ENCODE results near the gene OR6A2. TPM values are rescaled to one million over a fixed set of nuclear protein-coding genes. Genes with fewer than 3 reads are reported as not detected.
"Not testable (repeated sequence)": the region's sequence is repeated elsewhere in the genome, so short reads cannot be mapped to it uniquely, and the experiment has no call there.

Gene OR6A2
- 0.35 TPM for total RNA-seq
- long read RNA-seq, result 0 reads

DNA sequence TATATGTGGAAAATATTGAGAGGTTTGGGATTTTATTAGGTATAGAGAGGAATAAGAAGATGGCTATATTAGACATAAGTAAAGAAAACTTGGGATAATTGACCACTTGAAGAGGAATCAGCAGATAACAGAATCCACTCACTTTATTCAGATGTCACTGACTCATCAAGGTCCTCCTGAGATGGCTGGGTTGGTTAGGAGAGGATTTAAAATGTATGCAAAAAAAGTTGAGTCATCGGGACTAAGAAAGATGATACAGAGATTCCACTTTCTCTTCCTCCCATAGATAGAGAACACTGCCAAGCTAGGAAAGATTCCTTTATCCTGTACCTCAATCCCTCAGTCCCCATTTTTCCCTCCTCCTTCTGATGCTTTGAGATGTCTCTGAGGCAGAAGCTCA is at the start of gene OR6A2:
OR6A2 (minus strand) TSS at position 288 of the 400 bp plus-strand sequence. CDS start 3,981 bp downstream, outside the sequence.
- no peak for DNase-seq (ENCODE audit: low spot score)

DNA sequence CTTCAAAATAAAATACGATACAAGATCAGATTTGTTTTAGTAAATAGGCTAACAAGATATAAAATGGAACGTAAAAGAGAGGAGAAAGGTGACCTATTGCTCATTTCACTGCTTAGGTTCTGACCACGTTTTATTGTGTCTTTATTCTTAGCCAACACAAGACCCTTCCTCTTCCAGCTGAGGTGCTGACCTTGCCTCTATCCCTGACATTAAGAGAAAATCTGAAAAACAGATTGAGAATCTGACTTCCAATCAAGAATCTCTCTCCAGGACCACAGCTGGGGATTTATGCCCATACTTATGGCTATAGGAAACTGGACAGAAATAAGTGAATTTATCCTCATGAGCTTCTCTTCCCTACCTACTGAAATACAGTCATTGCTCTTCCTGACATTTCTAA is 45.9 kb upstream of the OR6A2 start, which contains the start of gene OR10A5:
OR10A5 (plus strand) TSS at position 301 of the 400 bp plus-strand sequence; CDS start at position 301, 0 bp downstream.
- DNase-seq (ENCODE audit: low spot score), result no peak

DNA sequence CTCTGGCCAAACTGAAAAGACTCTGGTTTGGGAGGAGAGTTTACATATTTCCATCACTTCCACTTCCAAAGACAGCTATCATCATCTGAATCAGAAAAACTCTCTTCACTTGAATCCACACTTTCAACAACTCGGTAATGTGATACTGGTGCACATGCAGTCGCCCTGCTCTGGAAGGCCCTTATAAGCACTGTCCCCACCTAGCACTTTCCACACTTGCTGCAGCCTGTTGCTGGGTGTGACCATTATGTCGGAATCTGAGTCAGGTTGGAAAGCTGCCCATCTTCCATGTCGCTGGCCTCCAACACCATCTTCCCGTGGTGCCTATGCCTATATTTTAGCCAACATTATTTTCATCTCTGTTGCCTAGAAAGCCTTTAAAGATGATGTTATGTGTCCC is 44.9 kb upstream of the OR6A2 start:
- no peak for DNase-seq (ENCODE audit: low spot score)

DNA sequence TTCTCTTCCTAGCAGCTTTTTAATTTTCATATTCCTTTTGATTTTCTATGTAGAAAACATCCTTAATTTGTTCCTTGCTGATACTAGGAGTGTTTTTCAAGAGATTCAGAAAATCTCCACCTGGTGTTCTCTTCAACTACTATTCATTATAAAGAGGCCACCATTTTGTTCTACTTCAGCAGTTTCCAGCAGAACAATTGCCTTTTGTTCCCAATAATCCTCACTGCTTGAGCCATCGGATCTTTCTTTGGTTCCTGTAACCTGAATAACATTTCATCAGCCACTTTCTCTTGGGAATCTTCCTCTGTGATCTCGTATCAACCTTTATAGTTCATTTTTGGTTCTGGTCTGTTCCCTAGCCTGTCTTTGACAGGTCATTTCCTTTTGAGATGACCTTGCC is 44.2 kb upstream of the OR6A2 start:
- DNase-seq (ENCODE audit: low spot score), result no peak

DNA sequence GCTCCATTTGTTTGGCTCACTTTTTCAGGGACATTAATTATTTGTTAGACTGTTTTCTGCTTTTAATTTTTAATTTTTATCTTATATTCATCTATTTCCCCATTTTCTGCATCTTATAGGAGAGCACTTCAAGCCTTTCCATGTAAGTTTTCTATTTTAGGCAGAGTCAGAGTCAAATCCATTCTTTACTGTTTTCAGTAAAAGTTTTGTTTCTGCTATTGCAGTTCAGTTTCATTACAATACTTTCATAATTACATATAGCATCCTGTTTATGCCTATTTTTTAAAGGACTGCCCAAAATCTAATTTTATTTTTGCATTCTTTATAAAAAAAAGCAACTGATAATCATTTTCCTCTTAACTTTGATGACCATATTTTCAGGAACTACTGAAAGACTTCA is 42.2 kb upstream of the OR6A2 start:
- no peak for DNase-seq (ENCODE audit: low spot score)

DNA sequence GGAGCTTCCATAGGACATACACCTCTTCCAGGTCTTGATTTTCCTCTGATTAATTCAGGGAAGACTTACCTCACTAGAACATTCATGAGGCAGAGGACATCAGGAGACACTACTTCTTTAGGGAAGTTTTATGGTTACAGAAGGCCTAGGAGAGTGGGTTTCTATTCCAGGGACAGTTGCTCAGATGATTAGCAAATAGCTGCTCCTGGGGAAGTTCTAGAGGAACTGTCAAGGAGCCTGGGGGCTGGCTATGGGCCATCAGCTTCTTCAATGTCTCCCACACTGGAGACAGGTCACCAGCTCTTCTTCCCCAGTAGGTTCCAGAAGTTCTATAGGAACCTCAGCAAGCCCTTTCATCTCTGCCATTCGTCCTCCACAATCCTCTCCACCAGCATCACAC is 34.5 kb upstream of the OR6A2 start:
- DNase-seq (ENCODE audit: low spot score), result no peak

DNA sequence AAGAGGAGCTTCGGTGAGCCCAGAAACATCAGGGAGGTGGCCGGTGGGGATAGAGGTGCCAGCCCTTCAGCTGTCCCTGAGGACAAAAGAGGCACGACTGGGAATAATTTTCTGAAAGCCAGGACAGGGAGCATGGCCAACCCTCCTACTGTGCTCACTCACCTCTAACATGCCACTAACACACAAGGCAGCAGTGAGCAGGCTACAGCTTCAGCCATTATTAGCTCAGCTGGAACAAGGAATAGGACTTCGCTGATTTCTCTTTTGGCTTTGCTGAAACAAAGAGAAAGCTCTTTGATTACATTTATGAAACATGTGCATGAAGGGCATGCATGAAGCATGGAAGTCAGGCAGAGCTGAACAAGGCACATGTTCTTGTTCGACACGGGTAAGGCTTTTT is 33.9 kb upstream of the OR6A2 start:
- DNase-seq (ENCODE audit: low spot score), result no peak

DNA sequence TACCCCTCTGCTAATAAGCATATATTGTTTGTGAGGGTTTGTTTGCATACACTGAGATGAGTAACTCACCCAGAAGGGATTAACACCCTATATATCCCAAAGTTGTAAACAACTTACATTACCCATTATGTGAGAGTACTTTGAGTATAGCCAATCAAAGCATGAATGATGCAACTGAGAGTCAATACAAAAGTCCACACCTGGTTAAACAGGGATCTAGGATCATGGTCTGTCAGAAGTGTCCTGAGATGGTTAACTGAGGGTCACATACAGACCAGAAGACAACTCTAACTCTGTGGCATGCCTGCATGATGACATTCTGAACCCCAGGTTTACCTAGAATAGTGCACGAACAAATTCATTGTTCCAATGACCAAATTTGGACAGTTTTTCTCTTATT is 28.6 kb upstream of the OR6A2 start:
- DNase-seq (ENCODE audit: low spot score), result no peak

DNA sequence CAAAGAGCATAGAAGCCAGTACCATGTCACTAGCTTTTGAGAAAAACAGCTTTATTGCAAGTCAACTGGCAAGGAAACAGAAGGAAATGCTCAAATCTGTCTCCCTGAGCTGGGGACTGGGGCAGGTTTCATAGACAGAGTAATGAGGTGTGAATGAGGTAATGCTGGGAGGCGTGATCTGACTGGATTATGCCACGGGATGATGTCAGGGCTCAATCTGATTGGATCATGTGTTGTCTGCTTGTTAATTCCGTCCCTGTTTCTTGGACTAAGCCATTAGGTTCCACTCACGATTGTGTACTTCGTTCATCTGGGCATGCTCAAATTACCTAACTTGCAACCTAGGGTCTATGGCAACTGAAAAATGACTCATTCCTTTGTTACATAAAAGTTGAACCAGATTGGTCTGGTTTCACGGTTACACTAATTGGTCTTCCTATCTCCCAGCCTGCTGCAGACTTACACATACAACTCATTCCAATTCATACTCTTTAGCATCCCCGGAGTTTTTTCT is 25.8 kb upstream of the OR6A2 start:
- no peak for DNase-seq (ENCODE audit: low spot score)

DNA sequence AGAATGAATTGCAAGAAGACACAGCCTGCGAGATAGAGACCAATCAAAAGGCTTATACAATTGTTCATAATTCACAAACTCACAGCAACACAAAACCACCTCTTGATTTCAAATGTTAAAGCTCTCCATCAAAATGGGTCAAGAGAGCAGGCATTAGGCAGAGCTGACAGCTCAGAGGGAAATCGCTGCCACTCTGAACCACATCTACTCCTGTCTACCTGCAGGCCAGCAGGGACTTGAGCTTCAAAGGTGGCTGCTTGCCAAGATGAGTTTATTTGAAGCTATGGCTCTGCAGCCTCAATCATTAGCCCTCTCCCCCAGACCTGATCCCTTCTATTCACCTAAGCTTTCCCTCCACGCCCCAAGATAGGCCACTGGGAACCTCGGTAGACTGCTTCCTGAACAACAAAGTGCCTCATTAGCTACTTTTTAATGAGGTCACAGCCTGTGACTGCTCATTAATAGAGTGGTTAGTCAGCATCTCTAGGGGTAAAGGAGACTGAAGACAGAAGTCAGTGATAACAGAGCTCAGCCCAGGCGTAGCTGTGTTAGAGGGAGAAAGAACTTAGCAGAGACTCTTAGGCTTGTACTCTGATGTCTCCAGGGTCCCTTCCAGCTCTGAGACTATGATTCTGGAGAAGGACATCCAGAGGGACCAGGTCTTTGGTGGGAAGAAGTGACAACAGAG is 24.8 kb upstream of the OR6A2 start:
- no peak for DNase-seq (ENCODE audit: low spot score)

DNA sequence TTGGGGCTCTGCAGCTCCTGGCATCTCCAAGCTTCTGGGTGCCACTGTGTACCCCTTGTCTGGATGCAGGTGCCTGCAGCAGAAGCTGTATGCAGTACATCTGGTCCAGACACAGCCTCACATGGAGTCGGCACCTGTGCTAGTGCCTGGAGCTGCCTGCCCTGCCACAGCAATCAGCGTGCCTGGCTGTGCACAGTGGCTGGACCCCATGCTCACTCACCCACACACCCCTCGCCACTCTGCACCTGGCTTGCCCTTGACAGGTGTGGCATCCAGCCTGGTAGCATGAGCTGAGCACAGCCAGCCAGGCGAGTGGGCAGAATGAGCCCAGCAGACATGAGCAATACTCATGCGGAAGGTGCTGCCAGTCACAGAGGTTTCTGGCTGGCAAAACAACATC is 19.5 kb upstream of the OR6A2 start:
- DNase-seq (ENCODE audit: low spot score), result no peak

DNA sequence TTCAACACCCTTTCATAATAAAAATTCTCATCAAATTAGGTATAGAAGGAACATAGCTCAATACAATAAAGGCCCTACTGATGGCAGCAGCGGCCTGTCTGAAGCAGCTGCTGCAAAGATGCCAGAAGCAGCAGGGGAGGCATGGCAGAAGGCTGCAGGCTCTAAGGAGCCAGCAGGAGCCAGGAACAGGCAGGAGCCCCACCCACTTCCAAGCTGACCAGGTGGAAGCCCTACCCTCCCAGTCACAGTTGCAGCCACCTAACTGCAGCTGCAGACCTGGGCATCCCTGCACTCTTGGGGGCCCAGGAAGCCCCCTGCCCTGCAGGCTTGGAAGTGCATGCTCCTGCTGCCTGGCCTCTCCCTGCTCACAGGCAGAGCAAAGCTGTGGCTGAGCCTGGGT is 18.2 kb upstream of the OR6A2 start:
- no peak for DNase-seq (ENCODE audit: low spot score)

DNA sequence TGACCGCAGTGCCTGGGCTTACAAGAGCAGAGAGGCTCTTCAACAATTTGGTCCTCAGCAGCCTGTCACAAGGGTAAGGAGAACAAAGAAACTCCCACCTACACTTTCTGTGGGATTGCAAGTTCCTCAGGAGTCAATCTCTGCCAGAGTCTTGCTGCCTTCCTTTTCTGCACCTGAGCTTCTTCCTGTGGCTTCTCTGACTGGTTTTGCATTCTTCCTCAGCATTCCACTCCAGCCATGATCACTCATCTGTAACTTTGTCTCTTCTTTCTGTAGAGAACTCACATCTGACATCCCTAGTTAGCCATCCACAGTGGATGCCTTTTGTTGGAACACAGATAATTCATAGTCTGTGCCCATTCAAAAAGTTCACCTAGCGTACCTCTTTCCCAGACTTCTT is 14.2 kb upstream of the OR6A2 start:
- no peak for DNase-seq (ENCODE audit: low spot score)

DNA sequence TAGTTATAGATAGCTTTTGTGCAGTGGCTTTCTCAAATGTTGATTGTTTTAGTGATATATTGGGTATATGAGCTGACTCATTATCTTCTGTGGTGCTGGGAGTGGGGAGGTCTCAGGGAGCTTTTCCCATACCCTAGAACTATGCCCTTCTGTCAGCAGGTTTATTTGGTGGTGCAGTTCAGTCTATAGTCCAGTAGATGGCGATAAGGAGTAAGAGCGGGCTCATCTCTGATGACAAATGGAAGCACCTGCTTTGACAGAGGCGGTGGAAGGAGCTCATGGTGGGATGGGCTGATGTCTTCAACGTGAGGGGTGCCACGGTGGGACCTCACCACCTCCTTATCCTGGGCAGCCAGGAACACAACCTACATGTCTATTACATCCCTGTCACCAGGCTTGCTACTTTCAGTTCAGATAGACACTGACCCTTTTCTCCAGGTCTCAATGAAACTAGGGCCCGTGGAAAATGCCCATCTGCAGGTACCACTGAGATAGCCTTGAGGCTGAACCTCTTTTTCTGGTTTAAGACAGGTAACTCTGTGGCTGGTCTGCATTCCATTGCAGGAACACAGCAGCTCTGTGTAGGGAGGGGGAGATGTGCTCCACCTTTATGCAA is 13.0 kb upstream of the OR6A2 start:
- no peak for DNase-seq (ENCODE audit: low spot score)

DNA sequence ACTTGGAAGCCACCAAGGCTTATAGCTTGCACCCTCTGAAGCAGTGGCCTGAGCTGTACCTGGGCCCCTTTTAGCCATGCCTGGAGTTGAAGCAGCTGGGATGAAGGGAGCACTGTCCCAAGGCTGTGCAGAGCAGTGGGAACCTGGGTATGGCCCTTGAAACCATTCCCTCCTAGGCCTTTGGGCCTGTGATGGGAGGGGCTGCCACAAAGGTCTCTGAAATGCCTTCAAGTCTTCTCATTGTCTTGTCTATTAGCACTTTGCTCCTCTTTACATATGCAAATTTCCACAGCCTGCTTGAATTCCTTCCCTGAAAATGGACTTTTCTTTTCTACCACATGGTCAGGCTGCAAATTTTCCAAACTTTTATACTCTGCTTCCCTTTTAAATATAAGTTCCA is 1.6 kb upstream of the OR6A2 start:
- DNase-seq (ENCODE audit: low spot score), result not testable (repeated sequence)

DNA sequence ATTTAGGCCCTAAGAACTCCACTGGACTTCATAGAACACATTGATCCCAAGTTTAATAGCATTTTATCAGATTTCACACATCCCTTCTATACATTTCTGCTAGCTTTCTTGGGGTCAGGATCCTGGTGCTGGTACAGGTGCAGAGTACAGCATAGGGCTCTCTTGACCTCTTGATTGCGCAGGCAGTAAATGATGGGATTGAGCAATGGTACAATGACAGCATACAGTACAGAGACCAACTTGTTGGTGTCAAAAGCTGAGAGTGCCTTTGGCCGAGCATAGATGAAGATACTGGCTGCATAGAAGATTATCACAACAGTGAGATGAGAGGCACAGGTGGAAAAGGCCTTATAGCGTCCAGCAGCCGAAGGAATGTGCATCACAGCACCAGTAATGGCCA is 4.8 kb downstream of the OR6A2 start:
- DNase-seq (ENCODE audit: low spot score), result no peak

DNA sequence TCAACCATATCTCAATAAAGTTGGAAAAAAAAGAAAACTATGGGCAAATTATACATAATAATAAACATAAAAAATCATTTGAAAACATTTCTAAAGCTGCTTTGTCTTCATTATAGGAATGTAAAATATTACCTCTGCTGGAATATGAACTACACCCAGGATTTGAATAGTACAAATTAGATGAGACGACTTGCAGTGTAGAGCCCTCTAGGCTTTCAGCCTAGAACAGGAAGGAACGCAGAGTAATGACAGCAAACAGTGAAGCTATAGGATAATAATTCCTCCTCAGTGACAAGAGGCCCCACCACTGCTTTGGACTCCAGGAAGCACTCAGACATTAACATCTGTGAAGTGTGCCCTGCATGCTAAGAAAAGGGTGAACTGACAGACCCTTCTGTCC is 8.9 kb downstream of the OR6A2 start:
- no peak for DNase-seq (ENCODE audit: low spot score)

DNA sequence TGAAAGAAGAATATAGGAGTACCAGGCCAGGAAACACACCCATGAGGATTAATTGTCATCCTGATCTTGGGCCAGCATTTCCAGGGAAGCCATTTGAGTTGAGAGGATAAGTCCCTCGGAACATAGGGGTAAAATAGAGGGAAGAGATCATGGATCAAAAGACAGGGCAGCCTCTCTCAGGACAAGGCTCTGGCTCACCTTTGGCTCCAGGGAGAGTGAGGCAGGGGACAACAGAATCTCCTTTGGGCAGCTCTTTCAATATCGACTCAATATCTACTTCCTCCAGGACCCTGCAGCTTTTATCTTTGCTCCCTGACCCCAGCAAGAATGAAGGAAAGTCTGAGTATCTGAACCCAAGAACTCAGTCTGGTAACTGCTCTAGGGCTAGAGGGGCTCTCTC is 16.8 kb downstream of the OR6A2 start, which contains the start of gene OR2AG1:
OR2AG1 (plus strand) TSS at position 301 of the 400 bp plus-strand sequence. CDS start 2,018 bp downstream, outside the sequence.
- no peak for DNase-seq (ENCODE audit: low spot score)

DNA sequence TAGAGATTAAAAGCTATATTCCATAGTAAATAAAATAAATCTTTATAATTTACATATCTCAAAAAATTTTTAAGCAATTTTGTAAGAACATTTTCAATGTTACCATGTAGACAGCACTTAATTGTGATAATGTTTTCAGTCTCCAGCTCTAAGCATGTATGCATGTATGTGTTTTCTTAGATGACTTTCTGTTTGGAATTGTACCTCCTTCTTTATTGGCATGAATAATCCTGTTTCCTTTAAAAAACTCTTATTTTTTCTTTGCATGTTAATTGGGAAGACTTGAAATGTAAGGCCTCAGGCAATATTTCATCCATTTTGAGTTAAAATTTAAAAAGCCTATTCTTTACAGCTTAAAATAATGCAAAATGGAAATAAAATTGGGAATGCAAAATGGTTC is 18.7 kb downstream of the OR6A2 start:
- no peak for DNase-seq (ENCODE audit: low spot score)

DNA sequence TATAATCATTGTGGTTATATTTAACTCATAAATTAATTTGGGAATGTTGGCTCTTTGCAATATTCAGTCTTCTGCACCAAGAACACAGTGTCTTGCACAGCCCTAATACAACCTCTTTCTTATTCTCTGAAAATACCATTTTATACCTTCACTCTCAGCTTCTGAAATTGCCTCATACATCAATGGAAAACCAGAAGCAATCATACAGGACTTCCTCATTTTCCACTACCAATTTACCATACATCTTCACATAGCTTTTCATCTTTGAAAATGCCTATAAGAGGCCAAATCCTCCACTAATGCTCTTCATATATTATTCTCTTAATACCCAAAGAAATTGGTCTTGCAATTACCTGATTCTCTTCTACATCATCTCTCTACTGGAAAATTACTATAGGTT is 21.0 kb downstream of the OR6A2 start:
- no peak for DNase-seq (ENCODE audit: low spot score)

DNA sequence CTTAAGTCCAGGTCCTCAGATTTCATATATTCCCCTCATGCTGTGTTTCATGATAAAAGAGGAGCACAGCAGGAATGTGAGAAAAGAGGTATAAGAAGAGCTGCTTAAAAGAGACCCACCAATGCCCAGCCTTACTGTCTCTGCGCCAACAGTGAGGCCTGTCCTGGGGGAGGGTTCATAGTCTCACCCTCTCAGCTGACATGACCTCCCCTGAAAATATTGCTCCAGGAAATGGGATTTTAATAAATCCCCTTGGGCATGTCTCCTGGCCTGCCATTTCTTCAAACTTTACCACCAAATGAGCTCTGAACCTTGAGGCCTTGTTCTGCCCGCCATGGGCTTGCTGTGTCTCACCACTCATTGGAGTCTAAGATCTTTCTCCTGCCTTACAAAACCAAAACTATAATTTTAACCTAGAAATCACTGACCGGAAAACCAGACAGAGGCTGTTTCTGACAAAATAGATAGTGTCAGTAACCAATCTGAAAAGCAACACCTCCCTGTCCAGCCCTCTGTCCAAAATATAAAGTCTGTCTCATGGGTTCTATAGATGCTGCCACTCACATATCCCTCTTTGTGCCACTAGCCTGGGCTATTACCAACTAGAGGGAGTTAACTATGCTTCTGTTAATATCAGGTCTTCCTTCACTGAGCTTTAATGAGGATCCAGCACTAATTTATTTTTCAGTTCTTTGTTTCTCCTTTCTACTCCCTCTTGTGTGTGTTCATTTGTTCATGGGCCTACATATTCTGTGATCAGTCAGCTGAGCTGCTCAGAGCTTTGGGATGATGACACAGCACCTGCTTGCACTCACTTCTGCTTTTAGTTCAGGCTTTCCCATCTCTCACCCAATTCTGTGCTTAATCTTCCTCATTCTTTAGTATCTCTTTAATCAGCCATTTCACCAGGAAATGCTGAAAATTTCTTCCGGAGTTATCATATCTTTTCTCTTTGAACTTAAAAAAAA is 27.3 kb downstream of the OR6A2 start, which contains the start of gene OR2AG2:
OR2AG2 (minus strand) TSS at position 51 of the 968 bp plus-strand sequence. CDS start 3,019 bp downstream, outside the sequence.
- no peak for DNase-seq (ENCODE audit: low spot score)
